Chondrocyte (in vitro differentiated cells): ENCODE measurements around the gene DDIT3. TPM values are rescaled to one million over a fixed set of nuclear protein-coding genes. Genes with fewer than 3 reads are reported as not detected.

ENCODE experiments used
- DNase-seq: peaks from one replicate; pipeline ENCODE4 v3.0.0; 2021; ENCODE audit warnings: mixed read lengths, low spot score
- H3K27ac Mint-ChIP-seq: one replicate; pipeline ENCODE4 v1.8.0; 2021; ENCODE audit warnings: mild to moderate bottlenecking, moderate library complexity, mixed read lengths; ENCODE audit not compliant: unreplicated experiment
- H3K27me3 Mint-ChIP-seq: 2 replicates; pipeline ENCODE4 v1.8.0; 2021; ENCODE audit warnings: low read depth, mixed read lengths
- H3K36me3 Mint-ChIP-seq: 2 replicates; pipeline ENCODE4 v1.8.0; 2021; ENCODE audit warnings: low read depth, mixed read lengths
- H3K4me1 Mint-ChIP-seq: 2 replicates; pipeline ENCODE4 v1.8.0; 2021; ENCODE audit warnings: low read depth, mild to moderate bottlenecking, mixed read lengths
- H3K4me3 Mint-ChIP-seq: one replicate; pipeline ENCODE4 v1.8.0; 2021; ENCODE audit warnings: mild to moderate bottlenecking, moderate library complexity, mixed read lengths; ENCODE audit not compliant: unreplicated experiment
- H3K9me3 Mint-ChIP-seq: 2 replicates; pipeline ENCODE4 v1.8.0; 2021; ENCODE audit warnings: low read depth, mixed read lengths
- CTCF ChIP-seq: fragments of 200-600 bp; sonication (generic); IDR thresholded peaks from 2 replicates; pipeline ENCODE4 v1.5.0; 2021; ENCODE audit warnings: antibody characterized with exemption, mild to moderate bottlenecking, moderate library complexity
- microRNA-seq: library from miRNA; unstranded; fragments of <30 nt; microRNA quantifications from one replicate; pipeline ENCODE4 v1.2.0, GENCODE V29; 2020; ENCODE audit warnings: borderline number of aligned reads
- total RNA-seq: library from RNA; stranded (reverse); gene quantifications from 3 replicates; pipeline ENCODE4 v1.2.1, GENCODE V29; 2021

DDIT3 gene
- total RNA-seq, 1 donor from 2014 or later: 79.1 TPM

GRCh38 chr12:57469296-57470164 is 50.8 kb downstream of the DDIT3 start:
- Mint-ChIP-seq H3K27me3 (peaks cover 18% of the 10 kb centered on the region), H3K4me1 (no peaks in the 10 kb centered on the region), H3K9me3 (no peaks in the 10 kb centered on the region), H3K27ac (no peak overlapping the region), H3K4me3 (no peak overlapping the region), H3K36me3 (peaks cover 3% of the 10 kb centered on the region)
- peak; percentile 68 for DNase-seq
- no peak for TF ChIP-seq CTCF

DNA sequence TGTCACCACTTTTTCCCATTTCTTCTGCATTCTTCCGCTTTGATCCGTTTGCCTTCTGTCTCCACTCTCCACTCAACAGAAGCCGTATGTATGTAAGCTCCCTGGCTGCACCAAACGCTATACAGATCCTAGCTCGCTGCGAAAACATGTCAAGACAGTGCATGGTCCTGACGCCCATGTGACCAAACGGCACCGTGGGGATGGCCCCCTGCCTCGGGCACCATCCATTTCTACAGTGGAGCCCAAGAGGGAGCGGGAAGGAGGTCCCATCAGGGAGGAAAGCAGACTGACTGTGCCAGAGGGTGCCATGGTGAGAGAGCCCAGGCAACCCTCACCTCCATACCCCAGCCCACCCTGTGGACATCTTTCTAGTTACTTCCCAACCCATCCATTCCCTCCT is 52.4 kb downstream of the DDIT3 start:
- DNase-seq: peak; percentile 29
- Mint-ChIP-seq H3K36me3 (peaks cover 3% of the 10 kb centered on the region), H3K27me3 (peaks cover 6% of the 10 kb centered on the region), H3K4me3 (no peak overlapping the region), H3K27ac (no peak overlapping the region), H3K4me1 (peaks cover under 1% of the 10 kb centered on the region), H3K9me3 (no peaks in the 10 kb centered on the region)
- no peak for TF ChIP-seq CTCF

DNA sequence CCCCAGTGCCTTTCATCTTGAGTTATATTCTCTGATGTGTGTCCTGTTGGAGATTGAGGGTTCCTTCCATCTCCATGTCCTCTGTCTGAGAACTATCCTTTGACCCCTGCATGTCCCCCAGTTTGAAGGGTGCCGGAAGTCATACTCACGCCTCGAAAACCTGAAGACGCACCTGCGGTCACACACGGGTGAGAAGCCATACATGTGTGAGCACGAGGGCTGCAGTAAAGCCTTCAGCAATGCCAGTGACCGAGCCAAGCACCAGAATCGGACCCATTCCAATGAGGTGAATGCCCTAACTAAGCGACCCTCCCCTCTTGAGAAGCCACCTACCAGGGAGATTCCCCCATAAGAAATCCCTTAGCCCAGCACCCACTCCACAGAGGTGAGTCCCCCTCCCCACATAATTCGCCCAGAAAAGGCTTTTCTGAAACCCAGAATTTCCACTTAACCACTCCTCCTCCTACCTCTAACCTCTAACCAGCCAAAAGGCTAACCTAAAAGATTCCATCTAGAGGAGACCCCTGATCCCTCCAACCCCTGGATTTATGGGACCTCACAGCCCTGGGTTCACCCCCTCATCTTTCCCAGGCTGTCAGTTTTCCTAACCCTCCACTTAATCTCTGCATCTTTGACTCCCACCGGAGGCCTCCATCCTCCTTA is 53.0 kb downstream of the DDIT3 start:
- Mint-ChIP-seq H3K4me1 (peaks cover 6% of the 10 kb centered on the region), H3K9me3 (no peaks in the 10 kb centered on the region), H3K36me3 (peaks cover 3% of the 10 kb centered on the region), H3K27me3 (peaks cover under 1% of the 10 kb centered on the region), H3K4me3 (no peak overlapping the region), H3K27ac (no peak overlapping the region)
- no peak for DNase-seq
- no peak for TF ChIP-seq CTCF

Small RNA genes within 50 kb of the gene (microRNA-seq; reads per million reads assigned to microRNA genes)
- gene MIR616 (2.2 reads per million), gene MIR6758 (not detected)

Other genes with a start within 250 kb of the DDIT3 start
- 43.4 to 61.8 TPM (median 46.5 TPM) in 3 replicates for gene R3HDM2, start 89.5 kb downstream of the DDIT3 start, total RNA-seq
- gene INHBC, start 85.7 kb downstream of the DDIT3 start, total RNA-seq: not detected in 3 replicates
- gene INHBE, start 65.2 kb downstream of the DDIT3 start, total RNA-seq: 0.77 to 8.5 TPM (median 8.4 TPM) in 3 replicates
- gene GLI1, start 60.7 kb downstream of the DDIT3 start, total RNA-seq: 6.2 to 8.3 TPM (median 6.8 TPM) in 3 replicates
- gene ARHGAP9, start 40.6 kb downstream of the DDIT3 start, total RNA-seq: 2.9 to 3.1 TPM in 2 of 3 replicates, not detected in the other
- gene MARS1, start 32.4 kb downstream of the DDIT3 start, total RNA-seq: 176 to 350 TPM (median 331 TPM) in 3 replicates
- gene MBD6, start 2.3 kb upstream of the DDIT3 start, total RNA-seq: 66.9 to 86.5 TPM (median 78.4 TPM) in 3 replicates
- gene DCTN2, start 26.7 kb upstream of the DDIT3 start, total RNA-seq: 104 to 117 TPM (median 112 TPM) in 3 replicates
- gene KIF5A, start 29.5 kb upstream of the DDIT3 start, total RNA-seq: 2.6 to 5.1 TPM (median 3.5 TPM) in 3 replicates
- gene PIP4K2C, start 70.7 kb upstream of the DDIT3 start, total RNA-seq: 27.9 to 33.1 TPM (median 30.5 TPM) in 3 replicates
- 29.8 to 30.3 TPM (median 30.1 TPM) in 3 replicates for gene DTX3, start 84.3 kb upstream of the DDIT3 start, total RNA-seq
- 29.0 to 30.6 TPM (median 29.5 TPM) in 3 replicates for gene ARHGEF25, start 90.9 kb upstream of the DDIT3 start, total RNA-seq
- 20.8 to 21.8 TPM (median 21.4 TPM) in 3 replicates for gene B4GALNT1, start 112.7 kb upstream of the DDIT3 start, total RNA-seq
- gene OS9, start 173.6 kb upstream of the DDIT3 start, total RNA-seq: 284 to 337 TPM (median 290 TPM) in 3 replicates
- gene AGAP2, start 218.2 kb upstream of the DDIT3 start, total RNA-seq: 1.9 to 3.1 TPM (median 1.9 TPM) in 3 replicates
- gene TSPAN31, start 224.5 kb upstream of the DDIT3 start, total RNA-seq: 21.2 to 29.3 TPM (median 21.5 TPM) in 3 replicates
- gene CDK4, start 231.8 kb upstream of the DDIT3 start, total RNA-seq: 136 to 140 TPM (median 139 TPM) in 3 replicates
- 17.3 to 22.1 TPM (median 21.8 TPM) in 3 replicates for gene MARCHF9, start 234.6 kb upstream of the DDIT3 start, total RNA-seq
- gene CYP27B1, start 246.6 kb upstream of the DDIT3 start, total RNA-seq: 2.1 to 3.2 TPM (median 2.3 TPM) in 3 replicates